Sciatic nerve (tissue), 1 donor: ENCODE measurements around the gene DLX6. TPM values are rescaled to one million over a fixed set of nuclear protein-coding genes. Genes with fewer than 3 reads are reported as not detected.

Source experiments
- total RNA-seq: library from RNA; stranded (reverse); fragmentation: NEBNext Ultra II Directional; extraction: Animal tissue kit (Norgen Biotek cat#: 25700); gene quantifications from one replicate; pipeline ENCODE4 v1.2.1, GENCODE V29; 2021
- donor health status: DM: no; HTN: no; CAD: no.

DLX6 gene
- total RNA-seq, 1 donor from 2014 or later, result not detected

Other genes with a start within 250 kb of the DLX6 start
- gene DLX5, start 19.3 kb downstream of the DLX6 start, total RNA-seq, result 0.49 TPM
- gene SDHAF3, start 112.1 kb downstream of the DLX6 start, total RNA-seq, result 11.1 TPM